ENCODE measurements around the gene PALB2.

The PALB2 gene

GRCh38 chr16:23595951-23596720 lies 45.0 kb downstream of the PALB2 start, which contains the start of gene NDUFAB1:
Gene NDUFAB1, minus strand, starts transcription at chr16:23596316. Its CDS starts 26 bp downstream, at chr16:23596290.
- no peaks in the 10 kb centered on the region for H3K27me3 ChIP-seq
- H3K4me1 ChIP-seq (ENCODE audit: control insufficient read depth in 1 of 2, insufficient read depth in 1 of 2, low read depth in 1 of 2, low read length in 1 of 2), result peaks cover 11 to 13% of the 10 kb centered on the region in 2 experiments
- peak within 1 kb of the TSS; percentile 58 for H3K27ac ChIP-seq
- H3K4me3 ChIP-seq (ENCODE audit: low read depth in 1 of 2, low read length in 1 of 2), result peak within 1 kb of the TSS; percentile 68 to 87
- peak; percentile 99 for TF ChIP-seq CTCF (IDR thresholded peaks at IDR 0.05)
- H3K36me3 ChIP-seq, result peaks cover 10% of the 10 kb centered on the region
- no peaks in the 10 kb centered on the region for H3K9me3 ChIP-seq

DNA sequence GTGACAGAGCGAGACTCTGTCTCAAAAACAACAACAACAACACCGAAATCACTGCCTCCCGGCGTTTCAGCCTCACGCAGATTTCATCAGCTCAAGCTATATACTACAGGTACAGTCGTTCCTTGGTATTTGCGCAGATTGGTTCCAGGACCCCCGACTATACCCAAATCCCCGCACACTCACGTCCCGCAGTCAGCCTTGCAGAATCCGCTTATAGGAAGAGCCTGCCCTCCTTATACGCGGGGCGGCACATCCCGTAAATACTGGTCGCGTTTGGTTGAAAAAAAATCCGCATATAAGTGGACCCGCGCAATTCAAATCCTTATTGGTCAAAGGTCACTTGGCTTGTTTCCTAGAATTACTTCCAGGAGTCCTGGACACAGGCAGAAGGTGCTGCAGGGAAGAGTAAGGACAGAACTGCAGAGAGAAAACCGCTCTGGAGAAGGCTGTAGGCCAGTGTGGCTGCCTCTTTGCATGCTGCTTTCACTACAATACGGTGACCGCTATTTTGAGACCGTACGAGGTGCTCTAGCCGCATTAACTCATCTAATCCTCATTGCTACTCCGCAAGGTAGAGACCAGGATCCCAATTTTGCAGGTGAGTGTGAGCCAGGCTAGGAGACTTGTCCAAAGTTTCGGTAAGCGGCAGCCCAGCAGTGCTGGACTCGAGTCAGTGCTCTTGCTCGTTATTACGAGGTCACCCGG lies 45.7 kb downstream of the PALB2 start:
- Histone ChIP-seq H3K4me1 (ENCODE audit: control insufficient read depth in 1 of 2, insufficient read depth in 1 of 2, low read depth in 1 of 2, low read length in 1 of 2) (peaks cover 11 to 13% of the 10 kb centered on the region in 2 experiments), H3K36me3 (peaks cover 16% of the 10 kb centered on the region), H3K9me3 (no peaks in the 10 kb centered on the region), H3K27me3 (no peaks in the 10 kb centered on the region), H3K4me3 (ENCODE audit: low read depth in 1 of 2, low read length in 1 of 2) (peak overlapping the region; percentile 68 to 87), H3K27ac (peak overlapping the region; percentile 58)
- no peak for TF ChIP-seq CTCF (IDR thresholded peaks at IDR 0.05)

GRCh38 chr16:23594186-23594585 lies 46.9 kb downstream of the PALB2 start:
- TF ChIP-seq CTCF (IDR thresholded peaks at IDR 0.05), result no peak
- H3K9me3 ChIP-seq, result no peaks in the 10 kb centered on the region
- no peak overlapping the region for H3K27ac ChIP-seq
- H3K4me3 ChIP-seq (ENCODE audit: low read depth in 1 of 2, low read length in 1 of 2), result no peak overlapping the region
- H3K36me3 ChIP-seq, result peaks cover 21% of the 10 kb centered on the region
- H3K4me1 ChIP-seq (ENCODE audit: control insufficient read depth in 1 of 2, insufficient read depth in 1 of 2, low read depth in 1 of 2, low read length in 1 of 2), result peaks cover 11 to 13% of the 10 kb centered on the region in 2 experiments
- H3K27me3 ChIP-seq, result no peaks in the 10 kb centered on the region

- Histone ChIP-seq H3K4me3 (ENCODE audit: low read depth in 1 of 2, low read length in 1 of 2) (no peak overlapping the region), H3K27me3 (no peaks in the 10 kb centered on the region), H3K4me1 (ENCODE audit: control insufficient read depth in 1 of 2, insufficient read depth in 1 of 2, low read depth in 1 of 2, low read length in 1 of 2) (peaks cover 2% of the 10 kb centered on the region in 2 experiments), H3K36me3 (peaks cover 47% of the 10 kb centered on the region), H3K27ac (no peak overlapping the region), H3K9me3 (no peaks in the 10 kb centered on the region)
- no peak for TF ChIP-seq CTCF (IDR thresholded peaks at IDR 0.05)
Measured at GRCh38 chr16:23590181-23590580, 50.9 kb downstream of the PALB2 start.

DNA sequence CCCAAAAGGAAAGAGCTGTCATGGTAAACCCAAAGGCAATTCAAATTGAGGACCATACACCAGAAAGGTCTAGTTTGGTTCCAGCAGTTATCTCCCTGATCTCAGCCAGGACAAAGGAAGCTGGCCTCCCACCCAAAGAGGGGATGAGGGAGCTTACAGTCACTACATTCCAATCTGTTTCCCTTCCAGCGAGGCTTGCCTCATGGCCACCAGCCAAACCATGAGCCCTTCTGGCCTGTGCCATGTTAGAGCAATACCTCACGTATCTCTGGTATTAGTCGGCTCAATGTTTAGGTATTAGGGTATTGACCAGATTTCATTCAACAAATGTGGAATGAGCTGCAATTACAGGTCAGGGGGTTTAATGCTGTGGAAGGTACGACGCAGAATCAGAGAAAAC lies 53.4 kb downstream of the PALB2 start:
- no peaks in the 10 kb centered on the region for H3K27me3 ChIP-seq
- no peak overlapping the region for H3K4me3 ChIP-seq (ENCODE audit: low read depth in 1 of 2, low read length in 1 of 2)
- H3K27ac ChIP-seq, result no peak overlapping the region
- H3K9me3 ChIP-seq, result no peaks in the 10 kb centered on the region
- peaks cover 61% of the 10 kb centered on the region for H3K36me3 ChIP-seq
- TF ChIP-seq CTCF (IDR thresholded peaks at IDR 0.05), result no peak
- H3K4me1 ChIP-seq (ENCODE audit: control insufficient read depth in 1 of 2, insufficient read depth in 1 of 2, low read depth in 1 of 2, low read length in 1 of 2), result no peaks in the 10 kb centered on the region
